Brain microvascular endothelial cell (primary cell): ENCODE data around the gene NIP7.

Experiments
- DNase-seq: peaks from one replicate; pipeline ENCODE4 v3.0.0-alpha.2; 2020
- H3K27ac ChIP-seq: fragments of 250-450 bp; sonication (Bioruptor Pico); 2 replicates; pipeline ENCODE4 v1.5.1; 2020; ENCODE audit warnings: mild to moderate bottlenecking, moderate library complexity
- H3K27me3 ChIP-seq: fragments of 250-450 bp; sonication (Bioruptor Pico); replicated peaks from 2 replicates; pipeline ENCODE4 v1.5.1; 2020; ENCODE audit warnings: mild to moderate bottlenecking
- H3K36me3 ChIP-seq: fragments of 250-450 bp; sonication (Bioruptor Pico); replicated peaks from 2 replicates; pipeline ENCODE4 v1.5.1; 2020; ENCODE audit warnings: mild to moderate bottlenecking
- H3K4me3 ChIP-seq: 2 replicates; pipeline ENCODE4 v1.5.1; 2011; ENCODE audit warnings: low read depth, mild to moderate bottlenecking, control low read depth, low read length, moderate library complexity
- in situ Hi-C: cut with HindIII; loops from 2 replicates; pipeline ENCODE4 v1.10.0; 2017; ENCODE audit warnings: low sequenced_read_pairs, low pct_ligation_motif_present
- TF ChIP-seq, protein P1 (sequence below): IDR thresholded peaks from 2 replicates; pipeline ENCODE4 v1.5.1; 2011; ENCODE audit warnings: low read depth, mild to moderate bottlenecking, moderate library complexity, low read length, control low read depth, inconsistent platforms; ENCODE audit errors: missing control alignments

Gene NIP7

DNA sequence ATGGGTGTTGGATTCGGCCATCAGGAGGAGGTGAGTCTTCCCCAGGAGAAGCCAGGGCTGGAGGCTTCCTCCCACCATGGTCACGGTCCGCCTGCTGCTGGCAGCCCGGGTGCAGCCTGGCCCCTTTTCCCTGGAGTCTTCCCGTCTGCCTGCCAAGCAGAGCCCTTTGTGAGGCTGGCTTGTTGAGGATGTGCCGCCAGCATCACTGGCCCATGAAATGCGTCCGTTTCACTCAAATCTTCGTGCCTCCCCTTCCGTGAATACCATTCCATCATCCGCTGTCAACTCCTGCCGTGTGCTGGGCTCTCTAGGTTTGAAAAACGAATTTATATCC lies 18.9 kb upstream of the NIP7 start:
- H3K27ac ChIP-seq, result no peak overlapping the region
- TF ChIP-seq, protein P1, sequence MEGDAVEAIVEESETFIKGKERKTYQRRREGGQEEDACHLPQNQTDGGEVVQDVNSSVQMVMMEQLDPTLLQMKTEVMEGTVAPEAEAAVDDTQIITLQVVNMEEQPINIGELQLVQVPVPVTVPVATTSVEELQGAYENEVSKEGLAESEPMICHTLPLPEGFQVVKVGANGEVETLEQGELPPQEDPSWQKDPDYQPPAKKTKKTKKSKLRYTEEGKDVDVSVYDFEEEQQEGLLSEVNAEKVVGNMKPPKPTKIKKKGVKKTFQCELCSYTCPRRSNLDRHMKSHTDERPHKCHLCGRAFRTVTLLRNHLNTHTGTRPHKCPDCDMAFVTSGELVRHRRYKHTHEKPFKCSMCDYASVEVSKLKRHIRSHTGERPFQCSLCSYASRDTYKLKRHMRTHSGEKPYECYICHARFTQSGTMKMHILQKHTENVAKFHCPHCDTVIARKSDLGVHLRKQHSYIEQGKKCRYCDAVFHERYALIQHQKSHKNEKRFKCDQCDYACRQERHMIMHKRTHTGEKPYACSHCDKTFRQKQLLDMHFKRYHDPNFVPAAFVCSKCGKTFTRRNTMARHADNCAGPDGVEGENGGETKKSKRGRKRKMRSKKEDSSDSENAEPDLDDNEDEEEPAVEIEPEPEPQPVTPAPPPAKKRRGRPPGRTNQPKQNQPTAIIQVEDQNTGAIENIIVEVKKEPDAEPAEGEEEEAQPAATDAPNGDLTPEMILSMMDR, result no peak
- H3K36me3 ChIP-seq, result peaks cover 89% of the 10 kb centered on the region
- no peak overlapping the region for H3K4me3 ChIP-seq
- no peak for DNase-seq
- in situ Hi-C loops, result no loop called here
- H3K27me3 ChIP-seq, result no peaks in the 10 kb centered on the region

DNA sequence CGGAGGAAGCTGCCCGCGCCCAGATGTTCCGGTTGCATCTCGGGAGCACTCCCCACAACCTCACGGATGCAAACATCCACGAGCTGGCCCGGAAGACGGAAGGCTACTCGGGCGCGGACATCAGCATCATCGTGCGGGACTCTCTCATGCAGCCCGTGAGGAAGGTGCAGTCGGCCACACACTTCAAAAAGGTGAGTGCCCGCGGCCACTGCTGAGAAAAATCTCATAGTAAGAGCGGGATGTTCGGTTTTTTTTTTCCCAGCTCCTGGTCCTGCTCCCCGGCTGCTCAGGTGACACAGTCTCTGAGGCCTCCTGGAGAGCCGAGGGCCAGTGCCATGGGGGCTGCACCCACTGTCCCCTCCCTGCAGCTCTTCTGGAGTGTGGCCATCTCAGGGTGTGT lies 18.5 kb upstream of the NIP7 start:
- H3K36me3 ChIP-seq, result peaks cover 89% of the 10 kb centered on the region

DNA sequence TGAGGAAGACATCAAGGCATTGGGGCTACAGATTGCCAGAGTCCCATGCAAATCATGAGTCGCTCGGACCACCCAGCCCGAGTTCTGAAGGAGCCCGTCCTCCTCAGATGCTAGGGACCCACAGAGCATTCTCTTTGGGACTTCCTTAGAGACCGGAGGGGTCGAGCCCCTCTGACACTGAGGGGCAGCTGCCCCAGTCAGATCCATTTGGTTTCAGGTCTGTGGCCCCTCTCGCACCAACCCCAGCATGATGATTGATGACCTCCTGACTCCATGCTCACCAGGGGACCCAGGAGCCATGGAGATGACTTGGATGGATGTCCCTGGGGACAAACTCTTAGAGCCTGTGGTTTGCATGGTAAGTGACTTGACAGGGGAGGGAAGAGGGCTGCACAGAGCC lies 17.2 kb upstream of the NIP7 start:
- TF ChIP-seq, protein P1, result no peak
- no peaks in the 10 kb centered on the region for H3K27me3 ChIP-seq
- in situ Hi-C loops, result no loop called here
- peaks cover 87% of the 10 kb centered on the region for H3K36me3 ChIP-seq
- DNase-seq, result no peak
- H3K4me3 ChIP-seq, result no peak overlapping the region
- no peak overlapping the region for H3K27ac ChIP-seq

More for the DNA sequence above, 18.5 kb upstream of the NIP7 start:
- TF ChIP-seq, protein P1, result no peak
- Histone ChIP-seq H3K27me3 (no peaks in the 10 kb centered on the region), H3K4me3 (no peak overlapping the region), H3K27ac (no peak overlapping the region)
- no peak for DNase-seq
- in situ Hi-C loops, result no loop called here

DNA sequence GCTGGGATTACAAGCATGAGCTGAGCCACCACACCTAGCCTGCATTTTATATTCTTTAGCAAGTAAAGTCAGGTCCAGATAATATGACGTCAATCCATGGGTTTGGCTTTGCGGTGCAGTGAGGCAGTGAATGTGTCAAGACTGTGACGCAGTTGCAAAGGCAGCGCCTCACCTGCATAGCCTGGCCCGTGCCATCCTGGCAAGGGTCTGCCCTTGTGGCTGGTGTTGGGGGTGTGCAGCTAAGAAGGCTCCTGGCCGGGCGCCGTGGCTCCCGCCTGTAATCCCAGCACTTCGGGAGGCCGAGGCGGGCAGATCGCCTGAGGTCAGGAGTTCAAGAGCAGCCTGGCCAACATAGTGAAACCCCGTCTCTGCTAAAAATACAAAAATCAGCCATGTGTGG lies 16.2 kb upstream of the NIP7 start:
- in situ Hi-C loops, result no loop called here
- H3K27me3 ChIP-seq, result no peaks in the 10 kb centered on the region
- no peak for DNase-seq
- no peak overlapping the region for H3K27ac ChIP-seq
- peaks cover 87% of the 10 kb centered on the region for H3K36me3 ChIP-seq
- TF ChIP-seq, protein P1, result no peak
- H3K4me3 ChIP-seq, result no peak overlapping the region

DNA sequence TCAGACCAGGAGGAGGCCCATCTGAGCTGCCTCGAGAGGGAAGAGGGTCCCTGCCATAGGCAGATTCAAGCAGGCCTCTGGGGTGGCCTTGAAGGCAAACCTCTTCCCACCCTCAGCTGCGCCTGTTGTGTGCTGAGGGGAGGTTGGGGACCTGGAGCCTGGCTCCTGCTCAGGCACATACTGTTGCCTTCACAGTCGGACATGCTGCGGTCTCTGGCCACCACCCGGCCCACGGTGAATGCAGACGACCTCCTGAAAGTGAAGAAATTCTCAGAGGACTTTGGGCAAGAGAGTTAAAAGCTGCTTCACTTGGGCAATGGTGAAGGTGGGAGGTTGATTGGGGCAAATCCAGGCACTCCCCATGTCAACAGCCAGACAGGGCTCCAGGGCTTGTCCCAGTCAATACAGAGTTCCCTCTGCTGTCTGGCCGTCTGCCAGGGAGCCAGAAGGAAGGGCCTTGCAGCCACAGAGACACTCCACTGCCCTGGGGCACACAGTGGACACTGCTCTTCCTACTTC lies 15.5 kb upstream of the NIP7 start:
- Histone ChIP-seq H3K27ac (no peak overlapping the region), H3K4me3 (no peak overlapping the region), H3K36me3 (peaks cover 87% of the 10 kb centered on the region), H3K27me3 (no peaks in the 10 kb centered on the region)
- TF ChIP-seq, protein P1, result no peak
- in situ Hi-C loops, result no loop called here
- no peak for DNase-seq

DNA sequence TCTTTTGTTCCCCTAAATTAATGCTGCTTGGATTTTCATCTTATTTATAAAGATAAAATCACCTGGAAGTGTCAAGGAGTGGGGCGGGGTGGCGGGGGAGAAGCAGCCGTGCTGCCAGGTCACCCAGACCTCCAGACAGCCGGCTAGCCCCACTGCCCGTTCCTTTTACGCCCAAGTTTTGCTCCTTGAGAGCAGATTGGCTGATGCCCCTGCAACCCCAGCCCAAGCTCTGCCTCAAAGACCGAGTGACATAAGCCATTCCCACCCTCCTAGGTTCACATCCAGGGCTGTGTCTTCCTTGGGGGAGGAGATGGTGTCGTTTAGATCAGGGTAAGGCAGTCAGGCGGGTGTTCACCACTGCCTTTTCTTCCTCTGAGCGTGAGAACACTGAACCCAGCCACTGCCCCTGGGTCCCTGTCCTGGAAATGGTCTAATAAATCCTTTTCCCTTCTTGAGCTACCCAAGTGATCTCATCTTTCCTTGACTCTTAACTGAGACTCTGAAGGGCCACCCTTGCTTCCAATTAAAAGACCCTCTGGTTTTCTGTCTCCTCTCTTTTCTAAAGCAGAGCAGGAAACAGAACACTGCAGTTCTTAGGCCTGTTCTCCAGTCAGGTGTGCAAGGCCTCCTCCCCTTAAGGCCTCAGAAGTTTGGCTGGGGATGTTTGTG lies 14.9 kb upstream of the NIP7 start:
- TF ChIP-seq, protein P1, result no peak
- Histone ChIP-seq H3K27me3 (no peaks in the 10 kb centered on the region), H3K36me3 (peaks cover 80% of the 10 kb centered on the region), H3K27ac (no peak overlapping the region), H3K4me3 (no peak overlapping the region)
- DNase-seq, result no peak
- in situ Hi-C loops, result no loop called here
